Mesenchymal stem cell (in vitro differentiated cells and primary cell): ENCODE data around the gene CTRB2.

ENCODE experiments used
- DNase-seq: peaks from one replicate; pipeline ENCODE4 v3.0.0-alpha.2; 2013
- H2AFZ ChIP-seq: one replicate; pipeline ENCODE4 v1.6.1; 2013; ENCODE audit warnings: low read depth, mild to moderate bottlenecking, control low read depth, inconsistent platforms, low read length, moderate library complexity
- H2AK5ac ChIP-seq: 2 replicates; pipeline ENCODE4 v1.6.1; 2013; ENCODE audit warnings: low read length, moderate library complexity, mild to moderate bottlenecking, inconsistent platforms; ENCODE audit not compliant: severe bottlenecking
- H2BK120ac ChIP-seq: one replicate; pipeline ENCODE4 v1.6.1; 2013; ENCODE audit warnings: low read depth, mild to moderate bottlenecking, inconsistent platforms, low read length, moderate library complexity
- H2BK12ac ChIP-seq, 2 experiments: one replicate each; pipeline ENCODE4 v1.6.1; 2013; ENCODE audit warnings: inconsistent platforms in 2 of 2, low read length in 2 of 2, mild to moderate bottlenecking in 2 of 2, moderate library complexity in 2 of 2, control low read depth in 1 of 2
- H2BK15ac ChIP-seq: one replicate; pipeline ENCODE4 v1.6.1; 2013; ENCODE audit warnings: mild to moderate bottlenecking, low read depth, inconsistent platforms; ENCODE audit not compliant: poor library complexity, severe bottlenecking
- H2BK5ac ChIP-seq: 2 replicates; pipeline ENCODE4 v1.6.1; 2013; ENCODE audit warnings: low read depth, mild to moderate bottlenecking, low read length, control low read depth, inconsistent platforms; ENCODE audit not compliant: poor library complexity, severe bottlenecking
- H3K14ac ChIP-seq, 2 experiments: one replicate each; pipeline ENCODE4 v1.6.1; 2013; ENCODE audit warnings: inconsistent platforms in 2 of 2, low read length in 2 of 2, control low read depth in 1 of 2, mild to moderate bottlenecking in 1 of 2, moderate library complexity in 1 of 2
- H3K18ac ChIP-seq, 2 experiments: one replicate each; pipeline ENCODE4 v1.6.1; 2013; ENCODE audit warnings: inconsistent platforms in 2 of 2, low read length in 2 of 2, control low read depth in 1 of 2, low read depth in 1 of 2, mild to moderate bottlenecking in 1 of 2
- H3K23ac ChIP-seq, 2 experiments: one replicate each; pipeline ENCODE4 v1.6.1; 2013; ENCODE audit warnings: inconsistent platforms in 2 of 2, low read length in 2 of 2, mild to moderate bottlenecking in 2 of 2, moderate library complexity in 2 of 2, control low read depth in 1 of 2
- H3K27ac ChIP-seq: 2 replicates; pipeline ENCODE4 v1.5.1; 2013; ENCODE audit warnings: mild to moderate bottlenecking, moderate library complexity, low read length, control low read depth, inconsistent platforms; ENCODE audit not compliant: poor library complexity, severe bottlenecking
- H3K27me3 ChIP-seq, 2 experiments: 2 replicates each; pipeline versions ENCODE4 v1.6.1 to v1.7.0; 2013; ENCODE audit warnings: low read length in 2 of 2, mild to moderate bottlenecking in 2 of 2, moderate library complexity in 2 of 2, control low read depth in 1 of 2, inconsistent platforms in 1 of 2; ENCODE audit not compliant: control insufficient read depth in 1 of 2, insufficient read depth in 1 of 2
- H3K36me3 ChIP-seq, 2 experiments: 2 replicates each; pipeline versions ENCODE4 v1.6.1 to v1.7.0; 2013; ENCODE audit warnings: low read length in 2 of 2, control low read depth in 1 of 2, inconsistent platforms in 1 of 2, low read depth in 1 of 2, mild to moderate bottlenecking in 1 of 2; ENCODE audit not compliant: insufficient read depth in 2 of 2, control insufficient read depth in 1 of 2
- H3K4ac ChIP-seq, 2 experiments: one replicate each; pipeline ENCODE4 v1.6.1; 2013; ENCODE audit warnings: inconsistent platforms in 2 of 2, low read length in 2 of 2, mild to moderate bottlenecking in 2 of 2, moderate library complexity in 2 of 2, control low read depth in 1 of 2, low read depth in 1 of 2
- H3K4me1 ChIP-seq: 2 replicates; pipeline ENCODE4 v1.6.1; 2013; ENCODE audit warnings: low read depth, low read length, control low read depth; ENCODE audit not compliant: control insufficient read depth, insufficient read depth
- H3K4me2 ChIP-seq: 2 replicates; pipeline ENCODE4 v1.6.1; 2013; ENCODE audit warnings: low read length, mild to moderate bottlenecking, inconsistent platforms; ENCODE audit not compliant: poor library complexity, severe bottlenecking
- H3K4me3 ChIP-seq, 2 experiments: 2 replicates each; pipeline versions ENCODE4 v1.5.1 to v1.7.0; 2013; ENCODE audit warnings: low read length in 2 of 2, mild to moderate bottlenecking in 2 of 2, control low read depth in 1 of 2, low read depth in 1 of 2; ENCODE audit not compliant: insufficient read depth in 1 of 2
- H3K79me1 ChIP-seq: replicated peaks from 2 replicates; pipeline ENCODE4 v1.6.1; 2013; ENCODE audit warnings: mild to moderate bottlenecking, control low read depth, low read length, inconsistent platforms; ENCODE audit not compliant: poor library complexity, severe bottlenecking
- H3K9ac ChIP-seq: 2 replicates; pipeline ENCODE4 v1.7.0; 2013; ENCODE audit warnings: mild to moderate bottlenecking, low read length, moderate library complexity
- H3K9me3 ChIP-seq: 2 replicates; pipeline ENCODE4 v1.7.0; 2013; ENCODE audit warnings: mild to moderate bottlenecking, low read length; ENCODE audit not compliant: control insufficient read depth
- H4K8ac ChIP-seq: one replicate; pipeline ENCODE4 v1.6.1; 2013; ENCODE audit warnings: inconsistent platforms, mild to moderate bottlenecking, low read length, moderate library complexity
- H4K91ac ChIP-seq: one replicate; pipeline ENCODE4 v1.6.1; 2013; ENCODE audit warnings: mild to moderate bottlenecking, low read length, inconsistent platforms
- WGBS: methylation state at CpG from one replicate; pipeline ENCODE4 v1.1.7; 2013; ENCODE audit warnings: mixed read lengths; 5-methylcytosine and 5-hydroxymethylcytosine counted together

The CTRB2 gene

DNA sequence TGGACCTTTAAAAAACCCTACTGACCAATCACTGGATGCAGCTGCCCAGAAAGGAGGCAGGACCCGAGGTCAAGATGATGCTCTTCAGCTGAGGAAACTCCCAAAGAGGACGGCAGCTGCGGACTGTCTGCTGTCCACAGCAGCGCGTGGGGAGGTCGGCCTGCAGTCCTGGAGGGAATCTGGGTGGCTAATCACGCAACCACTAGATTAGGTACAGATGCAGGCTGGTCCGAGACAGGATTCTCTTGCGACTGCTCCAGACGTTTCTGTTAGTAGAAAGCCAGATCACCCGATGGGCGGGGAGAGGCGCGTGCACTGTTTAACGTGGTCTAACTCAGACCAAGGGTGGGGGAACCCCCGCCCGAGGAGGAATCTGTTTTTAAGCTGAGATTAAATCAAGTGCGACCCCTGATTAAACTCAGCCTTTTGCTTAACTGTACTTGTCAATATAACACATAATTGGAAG, 8.8 kb downstream of the CTRB2 start:
- H2BK12ac ChIP-seq, result no peak overlapping the region
- H3K4me3 ChIP-seq, result peak overlapping the region in 1 of 2 experiments; percentile 66
- no peak overlapping the region for H2BK15ac ChIP-seq
- no peaks in the 10 kb centered on the region for H3K79me1 ChIP-seq
- H3K36me3 ChIP-seq, result no peaks in the 10 kb centered on the region
- no peak overlapping the region for H2BK5ac ChIP-seq
- H2AK5ac ChIP-seq, result no peak overlapping the region
- H2AFZ ChIP-seq, result peak overlapping the region; percentile 49
- peak overlapping the region; percentile 78 for H3K9ac ChIP-seq
- H3K4ac ChIP-seq, result no peak overlapping the region
- peaks cover 4% of the 10 kb centered on the region for H3K4me1 ChIP-seq
- no peak overlapping the region for H3K23ac ChIP-seq
- H2BK120ac ChIP-seq, result no peak overlapping the region
- H3K4me2 ChIP-seq, result no peak overlapping the region
- H3K18ac ChIP-seq, result no peak overlapping the region
- 69% methylated on average over 15 of the region's 18 CpGs for WGBS
- H4K8ac ChIP-seq, result no peak overlapping the region
- H3K9me3 ChIP-seq, result peaks cover 21% of the 10 kb centered on the region
- no peak overlapping the region for H4K91ac ChIP-seq
- peaks cover 22 to 27% of the 10 kb centered on the region in 2 experiments for H3K27me3 ChIP-seq
- no peak overlapping the region for H3K14ac ChIP-seq
- H3K27ac ChIP-seq, result no peak overlapping the region
- peak; percentile 38 for DNase-seq

DNA sequence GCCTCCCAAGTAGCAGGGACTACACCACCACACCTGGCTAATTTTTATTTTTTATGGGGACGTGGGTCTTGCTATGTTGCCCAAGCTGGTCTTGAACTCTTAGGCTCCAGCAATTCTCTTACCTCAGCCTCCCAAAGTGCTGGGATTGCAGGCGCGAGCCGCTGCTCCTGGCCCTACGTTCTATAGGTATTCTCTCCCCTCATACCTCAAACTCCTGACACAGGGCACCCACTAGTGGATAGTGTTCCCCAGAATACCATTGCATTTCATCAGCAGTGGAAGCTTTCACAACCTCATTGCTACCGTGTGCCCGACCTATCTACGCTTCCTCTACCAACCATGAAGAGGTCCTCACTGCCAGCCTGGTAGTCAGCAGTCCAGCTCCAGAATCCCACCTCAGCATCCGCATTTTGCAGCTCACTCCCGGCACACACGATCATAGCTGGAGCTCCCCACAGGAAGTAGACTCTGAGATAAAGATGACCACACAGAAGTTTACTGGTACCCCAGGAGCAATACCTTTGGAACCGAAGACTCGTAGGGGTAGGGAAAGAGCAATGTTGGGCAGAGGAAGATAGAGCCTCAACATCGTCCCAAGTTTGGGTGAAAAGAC, 9.3 kb downstream of the CTRB2 start:
- H2AFZ ChIP-seq, result no peak overlapping the region
- 82% methylated on average over 14 of the region's 14 CpGs for WGBS
- no peak overlapping the region for H3K18ac ChIP-seq
- H4K8ac ChIP-seq, result no peak overlapping the region
- H3K14ac ChIP-seq, result no peak overlapping the region
- peak overlapping the region; percentile 78 for H3K9ac ChIP-seq
- no peaks in the 10 kb centered on the region for H3K79me1 ChIP-seq
- H2BK15ac ChIP-seq, result no peak overlapping the region
- H3K9me3 ChIP-seq, result peaks cover 26% of the 10 kb centered on the region
- H4K91ac ChIP-seq, result peak overlapping the region; percentile 13
- no peak overlapping the region for H3K23ac ChIP-seq
- DNase-seq, result no peak
- no peak overlapping the region for H3K27ac ChIP-seq
- H3K36me3 ChIP-seq, result no peaks in the 10 kb centered on the region
- H3K4me1 ChIP-seq, result peaks cover 4% of the 10 kb centered on the region
- peaks cover 22 to 27% of the 10 kb centered on the region in 2 experiments for H3K27me3 ChIP-seq
- H2BK120ac ChIP-seq, result no peak overlapping the region
- H2BK5ac ChIP-seq, result no peak overlapping the region
- no peak overlapping the region for H3K4me2 ChIP-seq
- no peak overlapping the region for H2BK12ac ChIP-seq
- no peak overlapping the region for H3K4ac ChIP-seq
- H3K4me3 ChIP-seq, result peak overlapping the region in 1 of 2 experiments; percentile 66
- no peak overlapping the region for H2AK5ac ChIP-seq

- WGBS, result 96% methylated on average over 6 of the region's 9 CpGs
- H3K9me3 ChIP-seq, result peaks cover 30% of the 10 kb centered on the region
These were observed 10.1 kb downstream of the CTRB2 start for GRCh38 chr16:75196836-75197235.

DNA sequence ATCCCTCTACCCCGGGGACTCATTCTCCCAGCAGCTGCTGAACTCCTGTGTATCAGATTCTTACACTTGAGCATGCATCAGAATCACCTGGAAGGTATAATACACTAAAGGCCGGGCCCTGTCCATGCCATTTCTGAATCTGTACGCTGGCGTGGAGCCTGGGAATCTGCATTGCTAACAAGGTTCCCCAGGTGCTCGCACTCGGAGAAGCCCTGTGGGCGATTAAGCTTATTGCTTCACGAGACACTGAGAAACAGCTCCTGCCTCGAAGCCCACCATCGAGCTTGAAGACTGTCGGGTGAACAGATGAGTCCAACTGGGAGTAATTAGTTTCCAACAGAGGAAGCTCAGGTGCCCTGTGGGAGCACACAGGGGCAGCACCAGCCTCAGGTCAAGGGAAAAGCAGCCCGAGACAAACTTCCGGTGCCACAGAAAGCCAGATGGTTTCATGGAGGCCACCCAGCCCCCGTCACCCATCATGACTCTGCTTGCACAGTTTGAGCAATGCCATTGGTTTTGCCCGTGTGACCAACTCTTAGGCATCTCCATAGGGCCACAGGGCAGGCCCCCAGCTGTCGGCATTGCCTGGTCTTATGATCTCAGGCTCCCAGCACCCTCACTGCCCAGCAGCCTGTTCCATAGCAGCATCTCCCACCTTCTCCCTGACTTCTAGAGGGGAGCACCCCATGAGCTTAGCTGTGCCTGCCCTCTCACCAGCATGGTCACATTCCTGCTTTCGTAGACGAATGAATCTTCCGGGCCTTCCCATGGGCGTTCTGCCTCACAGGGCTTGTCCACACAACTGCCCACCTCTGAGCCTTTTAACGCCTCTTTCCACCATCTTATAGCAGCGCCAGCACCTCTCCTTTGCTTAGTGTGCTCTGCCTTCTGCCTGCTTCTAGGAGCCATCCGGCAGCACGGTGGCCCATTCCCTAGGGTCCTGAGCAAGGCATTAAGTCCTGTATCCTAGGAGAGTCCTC, 10.9 kb downstream of the CTRB2 start:
- H2BK15ac ChIP-seq, result no peak overlapping the region
- no peak overlapping the region for H3K4ac ChIP-seq
- DNase-seq, result no peak
- H3K4me1 ChIP-seq, result peaks cover 4% of the 10 kb centered on the region
- H3K9me3 ChIP-seq, result peaks cover 30% of the 10 kb centered on the region
- no peak overlapping the region for H3K4me2 ChIP-seq
- WGBS, result 86% methylated on average over 24 of the region's 24 CpGs
- no peaks in the 10 kb centered on the region for H3K79me1 ChIP-seq
- no peak overlapping the region for H2AFZ ChIP-seq
- H3K27me3 ChIP-seq, result peaks cover 22 to 27% of the 10 kb centered on the region in 2 experiments
- no peak overlapping the region for H3K18ac ChIP-seq
- no peak overlapping the region for H4K91ac ChIP-seq
- H4K8ac ChIP-seq, result no peak overlapping the region
- H2BK120ac ChIP-seq, result no peak overlapping the region
- H3K9ac ChIP-seq, result no peak overlapping the region
- H3K23ac ChIP-seq, result no peak overlapping the region
- H2AK5ac ChIP-seq, result no peak overlapping the region
- H3K4me3 ChIP-seq, result no peak overlapping the region
- no peak overlapping the region for H2BK5ac ChIP-seq
- H3K36me3 ChIP-seq, result no peaks in the 10 kb centered on the region
- no peak overlapping the region for H3K27ac ChIP-seq
- no peak overlapping the region for H2BK12ac ChIP-seq
- H3K14ac ChIP-seq, result no peak overlapping the region

More at GRCh38 chr16:75196836-75197235, 10.1 kb downstream of the CTRB2 start:
- H3K4me3 ChIP-seq, result no peak overlapping the region
- no peak overlapping the region for H3K4ac ChIP-seq
- H2BK5ac ChIP-seq, result no peak overlapping the region
- H3K27me3 ChIP-seq, result peaks cover 22 to 27% of the 10 kb centered on the region in 2 experiments
- H3K36me3 ChIP-seq, result no peaks in the 10 kb centered on the region
- H3K4me1 ChIP-seq, result peaks cover 4% of the 10 kb centered on the region
- no peak overlapping the region for H3K9ac ChIP-seq
- no peak overlapping the region for H2BK120ac ChIP-seq
- no peak overlapping the region for H3K4me2 ChIP-seq
- no peak overlapping the region for H3K14ac ChIP-seq
- H2BK15ac ChIP-seq, result no peak overlapping the region
- H3K79me1 ChIP-seq, result no peaks in the 10 kb centered on the region
- no peak overlapping the region for H3K23ac ChIP-seq
- H2AFZ ChIP-seq, result no peak overlapping the region
- H2BK12ac ChIP-seq, result no peak overlapping the region
- no peak overlapping the region for H4K8ac ChIP-seq
- DNase-seq, result no peak
- H3K18ac ChIP-seq, result no peak overlapping the region
- no peak overlapping the region for H3K27ac ChIP-seq
- H2AK5ac ChIP-seq, result no peak overlapping the region
- H4K91ac ChIP-seq, result peak overlapping the region; percentile 46
